Psoas muscle (tissue), 8 donors: ENCODE measurements around the gene PSEN1. TPM values are rescaled to one million over a fixed set of nuclear protein-coding genes. Genes with fewer than 3 reads are reported as not detected.

ENCODE experiments used
- ATAC-seq, 4 donors: fragments of 200-7000 bp; cut with Tn5 transposase; one replicate each; pipeline ENCODE4 v1.9.1; 2020; ENCODE audit warnings: moderate library complexity in 3 of 4, mild to moderate bottlenecking in 2 of 4
- DNase-seq, 2 donors: peaks; one replicate each; pipeline ENCODE4 v3.0.0-alpha.2; 2020
- H3K27ac ChIP-seq: fragments of 200-600 bp; one replicate; pipeline ENCODE4 v1.8.0; 2022
- H3K27me3 ChIP-seq, 3 donors: fragments of 200-600 bp in 1 of 3; one replicate each; pipeline versions ENCODE4 v1.6.1 to v1.8.0; 2013 to 2022; ENCODE audit warnings: low read length in 2 of 3, mild to moderate bottlenecking in 2 of 3, moderate library complexity in 1 of 3; ENCODE audit not compliant: insufficient read depth in 3 of 3
- H3K36me3 ChIP-seq, 2 donors: fragments of 200-600 bp in 1 of 2; one replicate each; pipeline versions ENCODE4 v1.6.1 to v1.8.0; 2013 to 2022; ENCODE audit warnings: low read depth in 1 of 2, mild to moderate bottlenecking in 1 of 2, moderate library complexity in 1 of 2; ENCODE audit not compliant: insufficient read depth in 1 of 2
- H3K4me1 ChIP-seq: fragments of 200-600 bp; one replicate; pipeline ENCODE4 v1.8.0; 2022
- H3K4me3 ChIP-seq: fragments of 200-600 bp; one replicate; pipeline ENCODE4 v1.8.0; 2022; ENCODE audit warnings: mild to moderate bottlenecking
- H3K9me3 ChIP-seq: fragments of 200-600 bp; one replicate; pipeline ENCODE4 v1.8.0; 2022
- WGBS, 3 donors: extraction: QIAGEN DNeasy Blood & Tissue Kit; methylation state at CpG; one replicate each; pipeline versions ENCODE4 v1.1.6 to v1.1.7; 2013; 5-methylcytosine and 5-hydroxymethylcytosine counted together
- intact Hi-C, 2 donors: fragments of 100-400 bp; cut with DNase I; formaldehyde crosslinking; loops; one replicate each; pipeline versions ENCODE4 v1.11.0 to v1.14.2; 2022
- polyA plus RNA-seq, 3 donors: library from polyadenylated mRNA; stranded (reverse); fragments of 200-250 nt; gene quantifications; one replicate each; pipeline ENCODE4 v1.2.3, GENCODE V29; 2013
- total RNA-seq, 4 donors: library from RNA; stranded (reverse); fragmentation: NEBNext Ultra II Directional in 2 of 4; extraction: Animal tissue kit (Norgen Biotek cat#: 25700) in 2 of 4; gene quantifications; one replicate each; pipeline versions ENCODE4 v1.2.1 to v1.2.4, GENCODE V29; 2021 to 2023
- TF ChIP-seq, protein P1 (sequence below): fragments of 200-600 bp; IDR thresholded peaks from one replicate; pipeline ENCODE4 v1.8.0; 2022; ENCODE audit warnings: antibody characterized with exemption
- donor health status: healthy with polysubstance abuse.
- donor health status: DM: no; HTN: no; CAD: no; lungs with moderate emphysema.
- donor health status: Bipolar disorder and iron deficiency.
- donor health status: healthy.
- donor health status: DM: yes; HTN: yes; CAD: no.
- donor health status: DM: no; HTN: no; CAD: no.
- donor health status: DM: no; HTN: no; CAD: no.
- donor health status: DM: yes; HTN: yes; CAD: no.

The PSEN1 gene
- total and polyA plus RNA-seq, 7 donors, result 14.2 to 32.5 (median 19.1) TPM

DNA sequence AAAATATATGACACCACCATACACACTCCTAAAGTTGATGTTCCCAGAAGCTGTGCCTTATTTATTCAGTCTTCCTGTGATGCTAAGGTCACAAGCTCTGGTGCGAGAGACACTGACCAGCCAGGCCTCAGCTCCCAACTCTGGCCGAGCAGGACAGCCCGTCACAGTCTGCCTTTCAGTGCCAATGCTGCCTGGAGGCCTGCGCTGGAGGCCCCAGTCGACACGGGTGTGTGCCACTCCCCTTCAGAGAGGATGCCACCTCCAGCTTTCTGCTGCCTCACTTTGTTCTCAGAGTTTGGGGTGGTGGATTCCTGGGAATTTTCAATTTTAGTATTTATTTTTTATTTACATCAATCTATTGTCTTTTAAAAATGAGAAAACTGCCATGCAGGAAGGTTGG lies 93.7 kb downstream of the PSEN1 start:
- ATAC-seq (no peak), DNase-seq (no peak)
- intact Hi-C loops, result no loop called here
- TF ChIP-seq, protein P1, sequence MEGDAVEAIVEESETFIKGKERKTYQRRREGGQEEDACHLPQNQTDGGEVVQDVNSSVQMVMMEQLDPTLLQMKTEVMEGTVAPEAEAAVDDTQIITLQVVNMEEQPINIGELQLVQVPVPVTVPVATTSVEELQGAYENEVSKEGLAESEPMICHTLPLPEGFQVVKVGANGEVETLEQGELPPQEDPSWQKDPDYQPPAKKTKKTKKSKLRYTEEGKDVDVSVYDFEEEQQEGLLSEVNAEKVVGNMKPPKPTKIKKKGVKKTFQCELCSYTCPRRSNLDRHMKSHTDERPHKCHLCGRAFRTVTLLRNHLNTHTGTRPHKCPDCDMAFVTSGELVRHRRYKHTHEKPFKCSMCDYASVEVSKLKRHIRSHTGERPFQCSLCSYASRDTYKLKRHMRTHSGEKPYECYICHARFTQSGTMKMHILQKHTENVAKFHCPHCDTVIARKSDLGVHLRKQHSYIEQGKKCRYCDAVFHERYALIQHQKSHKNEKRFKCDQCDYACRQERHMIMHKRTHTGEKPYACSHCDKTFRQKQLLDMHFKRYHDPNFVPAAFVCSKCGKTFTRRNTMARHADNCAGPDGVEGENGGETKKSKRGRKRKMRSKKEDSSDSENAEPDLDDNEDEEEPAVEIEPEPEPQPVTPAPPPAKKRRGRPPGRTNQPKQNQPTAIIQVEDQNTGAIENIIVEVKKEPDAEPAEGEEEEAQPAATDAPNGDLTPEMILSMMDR, result no peak
- Histone ChIP-seq H3K9me3 (no peaks in the 10 kb centered on the region), H3K27ac (no peak overlapping the region), H3K4me3 (no peak overlapping the region), H3K36me3 (no peaks in the 10 kb centered on the region), H3K27me3 (peaks cover 0 to 19% (median 7%) of the 10 kb centered on the region in 3 donors), H3K4me1 (peaks cover 3% of the 10 kb centered on the region)
- 89 to 96% (median 89%) methylated on average over 6 of the region's 6 CpGs for WGBS, 3 donors

DNA sequence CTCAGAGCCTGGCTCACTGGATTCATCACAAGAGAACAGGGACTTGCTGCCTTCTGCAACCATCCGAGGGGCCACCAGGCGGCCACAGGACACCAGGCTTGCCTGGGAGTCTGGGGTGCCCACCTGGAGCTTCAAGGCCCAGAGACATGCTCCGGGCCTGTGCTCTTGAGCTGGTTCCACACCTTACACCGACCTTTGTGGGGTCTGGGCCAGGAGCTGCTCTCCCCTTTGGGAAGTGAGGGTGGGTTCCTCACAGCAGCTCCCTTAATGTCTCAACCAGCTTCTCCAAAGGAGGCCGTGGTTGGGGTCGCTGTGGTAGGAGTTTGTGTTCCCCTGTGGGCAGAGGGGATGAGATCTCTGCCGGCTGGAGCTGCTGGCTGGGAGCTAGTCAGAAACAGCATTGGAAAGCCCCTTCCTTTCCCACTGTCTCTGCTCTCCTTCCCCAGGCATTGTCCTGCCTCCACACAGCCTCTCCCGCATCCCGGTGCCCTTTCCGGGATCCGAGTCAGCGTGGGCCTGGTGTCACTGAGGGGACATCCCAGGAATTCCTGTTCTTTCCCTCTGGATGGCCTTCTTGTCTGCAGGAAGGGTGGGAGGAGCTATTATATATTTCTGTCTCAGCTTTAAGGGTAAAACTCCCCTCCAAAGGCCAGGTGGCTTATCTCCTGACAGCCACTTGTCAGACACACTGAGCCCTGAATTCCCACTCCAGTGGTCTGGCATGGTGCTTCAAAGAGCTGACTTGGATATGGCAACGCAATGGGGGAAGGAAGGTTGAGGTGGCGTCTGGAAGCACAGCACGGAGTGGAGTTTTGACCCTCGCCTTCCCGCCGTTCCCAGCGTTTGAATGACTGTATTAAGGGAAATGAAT lies 95.9 kb downstream of the PSEN1 start:
- H3K36me3 ChIP-seq, result no peaks in the 10 kb centered on the region
- ATAC-seq (no peak), DNase-seq (peak in 1 of 2 donors; percentile 46)
- peaks cover 3% of the 10 kb centered on the region for H3K4me1 ChIP-seq
- intact Hi-C loops, result no loop called here
- TF ChIP-seq, protein P1, result no peak
- H3K27me3 ChIP-seq, result peaks cover 0 to 27% (median 10%) of the 10 kb centered on the region in 3 donors
- no peak overlapping the region for H3K4me3 ChIP-seq
- no peak overlapping the region for H3K27ac ChIP-seq
- H3K9me3 ChIP-seq, result no peaks in the 10 kb centered on the region
- WGBS, 3 donors, result 50 to 61% (median 53%) methylated on average over 19 of the region's 19 CpGs

DNA sequence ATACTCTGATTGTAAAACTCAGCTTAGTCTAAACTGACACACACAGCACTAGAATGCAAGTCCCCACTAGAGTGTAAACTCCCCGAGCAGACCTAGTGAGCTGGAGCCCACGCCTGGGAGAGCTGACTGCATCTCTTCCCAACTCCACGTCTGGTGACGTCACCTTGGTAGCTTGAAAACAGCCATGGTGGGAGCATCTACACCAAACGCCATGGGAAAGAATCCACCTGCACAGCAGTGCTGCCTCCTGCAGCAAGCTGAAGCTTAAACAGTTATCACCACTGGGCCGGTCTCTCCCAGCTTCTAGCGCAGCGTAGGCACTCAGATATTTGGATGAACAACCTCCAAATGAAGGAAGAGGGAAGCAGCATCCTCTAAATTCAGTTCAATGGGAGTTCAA lies 96.7 kb downstream of the PSEN1 start:
- intact Hi-C loops, result no loop called here
- Histone ChIP-seq H3K27me3 (peaks cover 0 to 35% (median 16%) of the 10 kb centered on the region in 3 donors), H3K4me3 (no peak overlapping the region), H3K4me1 (peaks cover 3% of the 10 kb centered on the region), H3K27ac (no peak overlapping the region), H3K9me3 (no peaks in the 10 kb centered on the region), H3K36me3 (no peaks in the 10 kb centered on the region)
- TF ChIP-seq, protein P1, result no peak
- WGBS, 3 donors, result 75 to 84% (median 81%) methylated on average over 8 of the region's 8 CpGs
- no peak for ATAC-seq
- DNase-seq, result peak in 1 of 2 donors; percentile 26

DNA sequence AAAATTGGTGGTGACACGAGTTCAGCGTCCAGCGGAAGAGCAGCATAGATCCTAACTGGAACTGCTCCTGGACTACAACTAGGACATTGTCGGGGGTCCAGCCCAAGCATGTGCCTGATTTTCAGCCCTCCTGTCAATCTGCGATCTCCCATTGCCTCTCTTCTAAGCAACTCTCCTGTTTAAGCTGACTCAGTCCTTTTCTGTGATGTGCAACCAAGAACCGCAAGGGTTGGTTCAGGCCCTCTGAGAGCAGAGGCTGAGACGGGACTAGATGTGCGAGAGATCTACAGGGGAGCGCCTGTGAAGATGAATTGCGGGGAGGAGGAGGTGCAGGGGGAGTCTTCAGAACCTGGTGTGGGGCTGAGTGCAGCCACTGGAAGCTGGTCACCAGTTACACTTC lies 97.3 kb downstream of the PSEN1 start:
- Histone ChIP-seq H3K9me3 (no peaks in the 10 kb centered on the region), H3K36me3 (no peaks in the 10 kb centered on the region), H3K27me3 (peaks cover 0 to 41% (median 19%) of the 10 kb centered on the region in 3 donors), H3K27ac (no peak overlapping the region), H3K4me3 (no peak overlapping the region), H3K4me1 (peaks cover 7% of the 10 kb centered on the region)
- WGBS, 3 donors, result 83 to 90% (median 86%) methylated on average over 10 of the region's 10 CpGs
- TF ChIP-seq, protein P1, result no peak
- DNase-seq (no peak), ATAC-seq (no peak)
- intact Hi-C loops, result no loop called here
